GM15510 (cell line): ENCODE measurements around the gene FOXB1.

Experiments
- POLR2A ChIP-seq: IDR thresholded peaks from 3 replicates; pipeline ENCODE4 v1.6.1; 2011; ENCODE audit warnings: borderline replicate concordance; ENCODE audit not compliant: insufficient read length; ENCODE audit errors: extremely low read depth

The FOXB1 gene

DNA sequence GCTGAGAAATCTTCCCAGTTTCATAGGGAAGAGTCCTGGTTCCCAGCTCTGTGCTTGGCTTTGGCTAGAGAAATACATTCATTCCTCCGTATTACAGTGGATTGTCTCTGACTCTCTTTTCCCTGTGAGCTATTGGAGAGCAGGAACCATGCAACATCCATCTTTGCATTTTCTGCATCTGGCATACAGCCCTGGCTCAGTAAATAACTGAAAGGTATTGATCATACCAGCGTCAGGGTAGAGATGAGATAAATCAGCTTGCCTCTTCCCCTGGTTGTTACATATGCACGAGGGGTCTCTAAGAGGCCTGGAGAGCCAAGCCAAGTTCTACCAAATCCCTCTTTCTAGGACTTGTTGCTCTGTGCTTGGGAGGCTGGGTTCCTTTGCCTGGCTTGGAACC is 35.2 kb downstream of the FOXB1 start:
- no peak for TF ChIP-seq POLR2A

DNA sequence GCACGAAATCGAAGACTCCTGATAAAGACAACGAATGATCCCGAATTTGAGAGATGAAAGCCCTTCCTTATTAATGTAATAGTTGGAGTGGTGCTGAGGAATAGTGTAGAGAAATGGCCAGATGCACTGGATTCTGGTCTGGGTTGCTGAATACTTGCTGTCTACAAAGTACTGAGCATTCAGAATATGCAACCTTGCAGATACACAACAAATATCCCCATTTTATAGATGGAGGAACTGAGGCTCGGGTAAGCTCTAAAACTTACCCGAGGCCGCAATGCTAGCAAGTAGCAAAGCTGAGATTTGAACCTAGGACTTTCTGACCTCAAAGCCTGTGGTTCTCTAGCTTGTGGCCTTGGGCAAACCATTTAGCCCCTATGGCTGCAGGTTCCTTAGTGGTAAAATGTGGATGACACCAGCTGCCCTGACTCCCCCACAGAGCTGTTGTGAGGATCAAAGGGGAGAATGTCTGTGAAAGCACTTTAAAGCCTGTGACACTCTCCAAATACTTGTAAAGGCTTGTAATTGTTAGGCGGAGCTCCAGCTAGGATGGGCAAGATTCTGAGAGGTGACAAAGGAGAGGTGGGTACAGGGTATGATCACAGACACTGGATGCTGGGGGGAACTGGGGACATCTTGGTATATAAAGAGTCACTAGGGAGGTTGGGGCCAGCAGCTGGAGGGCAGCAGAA is 39.8 kb downstream of the FOXB1 start:
- TF ChIP-seq POLR2A, result no peak

DNA sequence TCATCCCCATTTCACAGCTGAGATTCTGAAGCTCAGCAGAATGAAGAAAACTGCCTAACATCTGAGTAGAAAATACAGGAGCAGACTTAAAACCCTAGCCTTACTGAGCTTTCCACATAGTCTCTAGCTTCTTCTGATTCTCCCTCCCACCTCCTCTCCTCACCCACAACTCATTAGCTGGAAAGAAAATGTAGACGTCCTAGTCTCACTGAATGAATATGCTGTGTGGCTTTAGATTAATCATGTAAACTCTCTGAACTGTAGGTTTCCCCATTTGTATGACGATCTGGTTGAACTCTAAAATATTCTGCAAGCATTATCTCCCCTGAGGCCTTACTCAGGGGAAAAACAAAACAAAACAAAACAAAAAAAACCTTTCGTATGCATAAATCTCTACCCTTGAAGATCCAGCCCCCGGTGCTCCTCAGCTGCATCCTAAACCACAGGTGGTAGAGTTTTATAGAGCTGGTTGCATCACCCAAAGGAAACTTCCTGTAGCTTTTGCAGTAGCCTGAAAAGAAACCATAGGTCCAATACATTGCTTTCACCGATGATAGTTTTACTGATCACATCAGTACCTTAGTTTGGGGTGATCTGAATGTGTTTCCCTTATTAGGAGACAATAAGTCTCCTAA is 40.6 kb downstream of the FOXB1 start:
- TF ChIP-seq POLR2A, result no peak

DNA sequence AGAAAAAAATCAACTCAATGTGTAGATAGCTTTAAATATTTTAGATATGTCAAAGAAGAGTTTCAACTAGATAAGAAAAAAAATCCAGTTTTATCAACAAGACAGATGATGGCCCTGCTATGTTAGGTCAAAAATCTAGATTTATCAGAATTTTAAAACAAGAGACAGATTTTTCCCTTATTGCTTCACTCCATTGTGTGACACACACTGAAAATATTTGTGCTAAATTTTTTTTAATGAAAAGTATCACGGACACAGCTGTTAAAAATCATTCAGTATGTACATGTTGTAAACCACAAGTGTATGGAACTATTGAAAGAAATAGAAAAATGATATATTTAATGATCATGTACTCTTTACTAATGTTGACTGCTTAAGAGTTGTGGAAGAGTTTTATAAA is 43.6 kb downstream of the FOXB1 start:
- no peak for TF ChIP-seq POLR2A

DNA sequence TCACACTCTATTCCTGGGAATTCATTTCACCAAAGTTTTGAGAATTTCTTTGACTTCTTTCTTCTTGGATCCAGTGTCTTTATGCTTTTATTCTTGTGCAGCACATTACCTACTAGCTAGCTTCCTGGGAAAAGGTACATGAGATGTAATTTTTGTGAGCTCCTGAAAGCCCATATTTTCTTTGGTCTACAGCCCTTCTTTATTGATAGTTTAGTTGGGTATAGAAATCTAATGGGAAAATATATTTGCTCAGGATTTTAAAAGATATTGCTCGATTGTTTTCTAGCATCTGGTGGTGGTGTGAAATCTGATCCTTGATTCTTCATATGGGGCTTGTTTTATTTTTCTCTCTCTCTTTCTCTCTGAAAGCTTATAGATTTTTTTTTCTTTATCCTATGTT is 45.8 kb downstream of the FOXB1 start:
- TF ChIP-seq POLR2A, result no peak

DNA sequence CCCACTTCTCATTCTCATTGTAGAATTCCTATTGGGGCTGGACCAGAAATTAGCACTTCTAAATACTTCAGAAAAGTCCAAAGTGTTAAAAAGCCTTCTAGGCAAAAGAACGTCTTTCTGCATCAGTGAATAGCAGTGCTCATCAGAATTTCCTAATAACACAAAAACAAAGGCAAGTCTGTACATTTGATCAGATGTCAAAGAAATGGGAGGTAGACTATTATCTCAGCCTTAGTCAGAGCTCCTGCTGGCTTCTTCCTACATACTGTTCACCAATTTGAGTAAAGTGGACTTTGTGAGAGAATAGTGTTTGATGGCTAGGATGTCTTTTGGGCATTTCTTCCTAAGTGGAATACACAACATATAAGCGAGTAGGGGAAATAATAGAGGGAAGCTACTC is 48.7 kb downstream of the FOXB1 start:
- no peak for TF ChIP-seq POLR2A

DNA sequence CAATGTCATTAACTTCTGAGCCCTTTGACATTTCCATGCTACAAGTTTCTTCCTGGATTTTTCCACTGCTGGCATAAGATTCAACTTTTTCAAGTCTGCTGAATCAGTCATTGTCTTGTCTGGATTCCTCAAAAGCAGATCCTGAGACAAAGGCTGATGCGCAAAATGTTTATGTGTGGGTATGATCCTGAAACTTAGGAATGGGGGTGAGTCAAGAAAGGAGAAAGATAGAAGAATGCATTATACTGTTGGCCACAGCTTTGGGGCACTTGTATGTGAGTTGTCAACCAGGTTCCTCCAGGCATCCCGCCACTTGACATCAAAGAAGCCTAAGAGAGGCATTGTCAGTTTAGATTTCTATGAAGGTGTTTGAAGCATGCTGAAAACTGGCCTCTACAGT is 50.4 kb downstream of the FOXB1 start:
- TF ChIP-seq POLR2A, result no peak
